ENCODE results near the gene TTLL4.

- TF ChIP-seq, protein P1, sequence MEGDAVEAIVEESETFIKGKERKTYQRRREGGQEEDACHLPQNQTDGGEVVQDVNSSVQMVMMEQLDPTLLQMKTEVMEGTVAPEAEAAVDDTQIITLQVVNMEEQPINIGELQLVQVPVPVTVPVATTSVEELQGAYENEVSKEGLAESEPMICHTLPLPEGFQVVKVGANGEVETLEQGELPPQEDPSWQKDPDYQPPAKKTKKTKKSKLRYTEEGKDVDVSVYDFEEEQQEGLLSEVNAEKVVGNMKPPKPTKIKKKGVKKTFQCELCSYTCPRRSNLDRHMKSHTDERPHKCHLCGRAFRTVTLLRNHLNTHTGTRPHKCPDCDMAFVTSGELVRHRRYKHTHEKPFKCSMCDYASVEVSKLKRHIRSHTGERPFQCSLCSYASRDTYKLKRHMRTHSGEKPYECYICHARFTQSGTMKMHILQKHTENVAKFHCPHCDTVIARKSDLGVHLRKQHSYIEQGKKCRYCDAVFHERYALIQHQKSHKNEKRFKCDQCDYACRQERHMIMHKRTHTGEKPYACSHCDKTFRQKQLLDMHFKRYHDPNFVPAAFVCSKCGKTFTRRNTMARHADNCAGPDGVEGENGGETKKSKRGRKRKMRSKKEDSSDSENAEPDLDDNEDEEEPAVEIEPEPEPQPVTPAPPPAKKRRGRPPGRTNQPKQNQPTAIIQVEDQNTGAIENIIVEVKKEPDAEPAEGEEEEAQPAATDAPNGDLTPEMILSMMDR (IDR thresholded peaks at IDR 0.05; ENCODE audit: insufficient read depth, low read length, poor library complexity, severe bottlenecking), result no peak
- no peak for TF ChIP-seq EZH2phosphoT487 (conservative IDR thresholded peaks at IDR 0.05; ENCODE audit: low read length)
Measured at GRCh38 chr2:218717262-218717661, 6.6 kb downstream of the TTLL4 start.

Data from SU-DHL-6 (cell line).